H9 (cell line): ENCODE data around the gene FAM3D. TPM values are rescaled to one million over a fixed set of nuclear protein-coding genes. Genes with fewer than 3 reads are reported as not detected.

Source experiments
- DNase-seq: peaks from one replicate; pipeline ENCODE4 v3.0.0-alpha.2; 2017
- H2AFZ ChIP-seq: one replicate; pipeline ENCODE4 v1.6.1; 2013; ENCODE audit warnings: mild to moderate bottlenecking, low read length, control low read depth, moderate library complexity
- H2AK5ac ChIP-seq: 2 replicates; pipeline ENCODE4 v1.6.1; 2013; ENCODE audit warnings: low read length, control low read depth, mixed read lengths; ENCODE audit not compliant: insufficient read length
- H2BK120ac ChIP-seq: one replicate; pipeline ENCODE4 v1.6.1; 2013; ENCODE audit warnings: low read depth, mild to moderate bottlenecking, low read length, control low read depth, inconsistent platforms; ENCODE audit not compliant: poor library complexity, severe bottlenecking
- H2BK12ac ChIP-seq: 2 replicates; pipeline ENCODE4 v1.6.1; 2013; ENCODE audit warnings: low read length, control low read depth, mixed read lengths, low read depth; ENCODE audit not compliant: insufficient read length
- H2BK15ac ChIP-seq: 2 replicates; pipeline ENCODE4 v1.6.1; 2013; ENCODE audit warnings: low read depth, low read length, control low read depth
- H2BK20ac ChIP-seq: one replicate; pipeline ENCODE4 v1.6.1; 2013; ENCODE audit warnings: low read depth, mild to moderate bottlenecking, low read length, control low read depth, inconsistent platforms; ENCODE audit not compliant: poor library complexity, severe bottlenecking
- H2BK5ac ChIP-seq: 2 replicates; pipeline ENCODE4 v1.6.1; 2013; ENCODE audit warnings: low read length, control low read depth, mixed read lengths; ENCODE audit not compliant: insufficient read length
- H3K14ac ChIP-seq: 2 replicates; pipeline ENCODE4 v1.6.1; 2013; ENCODE audit warnings: low read length, control low read depth; ENCODE audit not compliant: insufficient read depth
- H3K18ac ChIP-seq: 2 replicates; pipeline ENCODE4 v1.6.1; 2013; ENCODE audit warnings: low read depth, mild to moderate bottlenecking, mixed read lengths, low read length, control low read depth; ENCODE audit not compliant: insufficient read length
- H3K23ac ChIP-seq: 2 replicates; pipeline ENCODE4 v1.6.1; 2013; ENCODE audit warnings: low read length, control low read depth, mixed read lengths, low read depth; ENCODE audit not compliant: insufficient read length
- H3K23me2 ChIP-seq: 2 replicates; pipeline ENCODE4 v1.6.1; 2013; ENCODE audit warnings: low read depth, mild to moderate bottlenecking, mixed read lengths, low read length, control low read depth; ENCODE audit not compliant: insufficient read length, poor library complexity, severe bottlenecking
- H3K27ac ChIP-seq: 2 replicates; pipeline ENCODE4 v1.5.1; 2013; ENCODE audit warnings: low read length, control low read depth, mixed read lengths, low read depth; ENCODE audit not compliant: insufficient read length
- H3K27me3 ChIP-seq: 2 replicates; pipeline ENCODE4 v1.6.1; 2013; ENCODE audit warnings: low read length, control low read depth, inconsistent platforms; ENCODE audit not compliant: insufficient read depth
- H3K4ac ChIP-seq: 2 replicates; pipeline ENCODE4 v1.6.1; 2013; ENCODE audit warnings: low read depth, mild to moderate bottlenecking, control low read depth, inconsistent platforms, low read length, moderate library complexity
- H3K4me1 ChIP-seq: 2 replicates; pipeline ENCODE4 v1.6.1; 2013; ENCODE audit warnings: low read length, control low read depth, inconsistent platforms; ENCODE audit not compliant: insufficient read depth
- H3K4me2 ChIP-seq: 2 replicates; pipeline ENCODE4 v1.6.1; 2013; ENCODE audit warnings: low read length, control low read depth, mixed read lengths; ENCODE audit not compliant: insufficient read length, insufficient read depth
- H3K56ac ChIP-seq: 2 replicates; pipeline ENCODE4 v1.6.1; 2013; ENCODE audit warnings: low read depth, mild to moderate bottlenecking, mixed read lengths, low read length, control low read depth; ENCODE audit not compliant: insufficient read length
- H3K79me1 ChIP-seq: 2 replicates; pipeline ENCODE4 v1.6.1; 2013; ENCODE audit warnings: low read depth, mild to moderate bottlenecking, moderate library complexity, low read length, control low read depth, inconsistent platforms; ENCODE audit not compliant: insufficient read depth, poor library complexity, severe bottlenecking
- H3K79me2 ChIP-seq: 2 replicates; pipeline ENCODE4 v1.6.1; 2013; ENCODE audit warnings: low read length, control low read depth, inconsistent platforms; ENCODE audit not compliant: insufficient read depth
- H3K9ac ChIP-seq: 2 replicates; pipeline ENCODE4 v1.6.1; 2013; ENCODE audit warnings: low read length, control low read depth, mixed read lengths; ENCODE audit not compliant: insufficient read length; ENCODE audit errors: extremely low read depth
- H3K9me3 ChIP-seq: one replicate; pipeline ENCODE4 v1.6.1; 2013; ENCODE audit warnings: low read depth, low read length, inconsistent platforms; ENCODE audit not compliant: control insufficient read depth
- H3T11ph ChIP-seq: one replicate; pipeline ENCODE4 v1.6.1; 2013; ENCODE audit warnings: mild to moderate bottlenecking, low read length, control low read depth, inconsistent platforms
- H4K20me1 ChIP-seq: one replicate; pipeline ENCODE4 v1.6.1; 2013; ENCODE audit not compliant: control insufficient read depth, insufficient read length, insufficient read depth
- H4K5ac ChIP-seq: 2 replicates; pipeline ENCODE4 v1.6.1; 2013; ENCODE audit warnings: low read depth, mild to moderate bottlenecking, mixed read lengths, low read length, control low read depth; ENCODE audit not compliant: insufficient read length
- H4K8ac ChIP-seq: replicated peaks from 2 replicates; pipeline ENCODE4 v1.6.1; 2013; ENCODE audit warnings: low read length, control low read depth, mixed read lengths, low read depth; ENCODE audit not compliant: insufficient read length
- H4K91ac ChIP-seq: 2 replicates; pipeline ENCODE4 v1.6.1; 2013; ENCODE audit warnings: low read depth, mild to moderate bottlenecking, moderate library complexity, mixed read lengths, low read length, control low read depth; ENCODE audit not compliant: insufficient read length
- H3K27ac Mint-ChIP-seq, 3 experiments: 2 replicates in 2 of 3; 3 replicates in 1 of 3; pipeline ENCODE4 v1.8.0; 2020 to 2021; ENCODE audit warnings: mixed read lengths in 3 of 3, mild to moderate bottlenecking in 1 of 3, moderate library complexity in 1 of 3
- H3K27me3 Mint-ChIP-seq: 2 replicates; pipeline ENCODE4 v1.8.0; 2021; ENCODE audit warnings: low read depth, mild to moderate bottlenecking, moderate library complexity, mixed read lengths
- H3K36me3 Mint-ChIP-seq, 3 experiments: 2 replicates in 2 of 3; 3 replicates in 1 of 3; pipeline ENCODE4 v1.8.0; 2020 to 2021; ENCODE audit warnings: low read depth in 3 of 3, mixed read lengths in 3 of 3; ENCODE audit not compliant: insufficient read depth in 1 of 3
- H3K4me1 Mint-ChIP-seq, 2 experiments: 2 replicates each; pipeline ENCODE4 v1.8.0; 2020; ENCODE audit warnings: mixed read lengths in 2 of 2
- H3K4me3 Mint-ChIP-seq, 2 experiments: 2 replicates in 1 of 2; 3 replicates in 1 of 2; pipeline ENCODE4 v1.8.0; 2020 to 2021; ENCODE audit warnings: mild to moderate bottlenecking in 2 of 2, mixed read lengths in 2 of 2, moderate library complexity in 1 of 2
- H3K9me3 Mint-ChIP-seq, 2 experiments: 2 replicates in 1 of 2; 3 replicates in 1 of 2; pipeline ENCODE4 v1.8.0; 2020; ENCODE audit warnings: mild to moderate bottlenecking in 2 of 2, mixed read lengths in 2 of 2, moderate library complexity in 1 of 2
- CTCF ChIP-seq: fragments of 200-600 bp; sonication (generic); conservative IDR thresholded peaks from 3 replicates; pipeline ENCODE4 v1.8.0; 2021; ENCODE audit warnings: antibody characterized with exemption, mild to moderate bottlenecking
- whole genome bisulfite sequencing: extraction: QIAGEN DNeasy Blood & Tissue Kit; methylation state at CpG from one replicate; pipeline ENCODE4 v1.1.7; 2013; ENCODE audit warnings: missing lambda C conversion rate, low lambda C conversion rate, mixed read lengths; ENCODE audit not compliant: insufficient read length; ENCODE audit errors: extremely low coverage; 5-methylcytosine and 5-hydroxymethylcytosine counted together
- total RNA-seq: library from RNA; stranded (reverse); gene quantifications from 2 replicates; pipeline ENCODE4 v1.2.1, GENCODE V29; 2021

FAM3D gene
- total RNA-seq, 1 experiment from 2014 or later, result not detected

GRCh38 chr3:58661836-58662420, 4.6 kb downstream of the FAM3D start:
- Histone ChIP-seq H4K91ac (no peak overlapping the region), H3K23me2 (no peaks in the 10 kb centered on the region), H2BK12ac (no peak overlapping the region), H3K23ac (no peak overlapping the region), H4K20me1 (no peaks in the 10 kb centered on the region), H3K4ac (no peak overlapping the region), H4K8ac (no peak overlapping the region), H2AFZ (no peak overlapping the region), H3K18ac (no peak overlapping the region), H3K27me3 (no peaks in the 10 kb centered on the region), H2AK5ac (no peak overlapping the region), H3K27ac (no peak overlapping the region), H3K9me3 (no peaks in the 10 kb centered on the region), H3T11ph (no peak overlapping the region), H4K5ac (no peak overlapping the region), H2BK15ac (no peak overlapping the region), H3K9ac (no peak overlapping the region), H2BK20ac (no peak overlapping the region), H2BK120ac (no peak overlapping the region), H3K14ac (no peak overlapping the region), H3K79me2 (no peaks in the 10 kb centered on the region), H2BK5ac (no peak overlapping the region), H3K4me2 (no peak overlapping the region), H3K79me1 (no peaks in the 10 kb centered on the region), H3K4me1 (no peaks in the 10 kb centered on the region), H3K56ac (no peak overlapping the region)
- Mint-ChIP-seq H3K36me3 (no peaks in the 10 kb centered on the region), H3K4me3 (no peak overlapping the region), H3K27ac (no peak overlapping the region), H3K4me1 (peaks cover 2 to 7% of the 10 kb centered on the region in 2 experiments; a peak in 3 of 4 replicates), H3K9me3 (no peaks in the 10 kb centered on the region; a peak in 1 of 5 replicates), H3K27me3 (peaks cover 20% of the 10 kb centered on the region)
- DNase-seq, result no peak
- no CpG with 5 or more reads among the region's 6 CpGs for WGBS
- TF ChIP-seq CTCF, result no peak
